Mesothelial cell of epicardium (in vitro differentiated cells): ENCODE measurements around the gene TIMM21. TPM values are rescaled to one million over a fixed set of nuclear protein-coding genes. Genes with fewer than 3 reads are reported as not detected.

ENCODE experiments used
- DNase-seq, 2 experiments: peaks; one replicate each; pipeline ENCODE4 v3.0.0; 2021; ENCODE audit warnings: low spot score in 2 of 2; ENCODE audit not compliant: unreplicated experiment in 2 of 2
- H3K27ac Mint-ChIP-seq: 2 replicates; pipeline ENCODE4 v1.8.0; 2021; ENCODE audit warnings: mixed read lengths
- H3K27me3 Mint-ChIP-seq: 2 replicates; pipeline ENCODE4 v1.8.0; 2021; ENCODE audit warnings: low read depth, mixed read lengths
- H3K36me3 Mint-ChIP-seq: 2 replicates; pipeline ENCODE4 v1.8.0; 2021; ENCODE audit warnings: mixed read lengths
- H3K4me1 Mint-ChIP-seq: 2 replicates; pipeline ENCODE4 v1.8.0; 2021; ENCODE audit warnings: mixed read lengths
- H3K4me3 Mint-ChIP-seq: 2 replicates; pipeline ENCODE4 v1.8.0; 2021; ENCODE audit warnings: mild to moderate bottlenecking, moderate library complexity, mixed read lengths
- H3K9me3 Mint-ChIP-seq: 2 replicates; pipeline ENCODE4 v1.8.0; 2021; ENCODE audit warnings: mixed read lengths
- CTCF ChIP-seq: fragments of 200-600 bp; sonication (generic); IDR thresholded peaks from one replicate; pipeline ENCODE4 v1.5.0; 2021; ENCODE audit warnings: antibody characterized with exemption; ENCODE audit not compliant: unreplicated experiment
- total RNA-seq: library from RNA; stranded (reverse); gene quantifications from 3 replicates; pipeline ENCODE4 v1.2.1, GENCODE V29; 2021

Gene TIMM21
- total RNA-seq, 1 donor from 2014 or later = 22.8 TPM

GRCh38 chr18:74179623-74180199 lies 31.4 kb downstream of the TIMM21 start:
- no peak overlapping the region for H3K27ac Mint-ChIP-seq
- no peaks in the 10 kb centered on the region for H3K36me3 Mint-ChIP-seq
- no peak for TF ChIP-seq CTCF
- no peak overlapping the region for H3K4me3 Mint-ChIP-seq
- H3K27me3 Mint-ChIP-seq = peaks cover 39% of the 10 kb centered on the region
- H3K9me3 Mint-ChIP-seq = peaks cover 4% of the 10 kb centered on the region
- DNase-seq = no peak
- H3K4me1 Mint-ChIP-seq = peaks cover 2% of the 10 kb centered on the region

- peaks cover 4% of the 10 kb centered on the region for H3K9me3 Mint-ChIP-seq
- DNase-seq = no peak
- no peak for TF ChIP-seq CTCF
- no peak overlapping the region for H3K27ac Mint-ChIP-seq
- H3K4me1 Mint-ChIP-seq = peaks cover 5% of the 10 kb centered on the region
- no peaks in the 10 kb centered on the region for H3K36me3 Mint-ChIP-seq
- H3K27me3 Mint-ChIP-seq = peaks cover 19% of the 10 kb centered on the region
- H3K4me3 Mint-ChIP-seq = no peak overlapping the region
Observed at GRCh38 chr18:74182335-74182734, 34.0 kb downstream of the TIMM21 start.

GRCh38 chr18:74183130-74183529 lies 34.8 kb downstream of the TIMM21 start:
- no peak for TF ChIP-seq CTCF
- H3K36me3 Mint-ChIP-seq = no peaks in the 10 kb centered on the region
- DNase-seq = no peak
- peaks cover 19% of the 10 kb centered on the region for H3K27me3 Mint-ChIP-seq
- H3K9me3 Mint-ChIP-seq = peaks cover 4% of the 10 kb centered on the region
- no peak overlapping the region for H3K27ac Mint-ChIP-seq
- H3K4me3 Mint-ChIP-seq = no peak overlapping the region
- H3K4me1 Mint-ChIP-seq = peaks cover 3% of the 10 kb centered on the region

GRCh38 chr18:74184875-74185274 lies 36.6 kb downstream of the TIMM21 start:
- Mint-ChIP-seq H3K27ac (no peak overlapping the region), H3K27me3 (peaks cover 19% of the 10 kb centered on the region), H3K4me1 (peaks cover 13% of the 10 kb centered on the region), H3K4me3 (no peak overlapping the region), H3K9me3 (peaks cover 4% of the 10 kb centered on the region), H3K36me3 (no peaks in the 10 kb centered on the region)
- TF ChIP-seq CTCF = no peak
- no peak for DNase-seq

- Mint-ChIP-seq H3K9me3 (no peaks in the 10 kb centered on the region), H3K27me3 (peaks cover 17% of the 10 kb centered on the region), H3K27ac (no peak overlapping the region), H3K36me3 (no peaks in the 10 kb centered on the region), H3K4me1 (peaks cover 20% of the 10 kb centered on the region), H3K4me3 (no peak overlapping the region)
- no peak for TF ChIP-seq CTCF
- no peak for DNase-seq
Observed at GRCh38 chr18:74185860-74186259, 37.5 kb downstream of the TIMM21 start.

GRCh38 chr18:74186661-74187060 lies 38.3 kb downstream of the TIMM21 start:
- Mint-ChIP-seq H3K27ac (no peak overlapping the region), H3K27me3 (peaks cover 17% of the 10 kb centered on the region), H3K4me1 (peaks cover 20% of the 10 kb centered on the region), H3K36me3 (no peaks in the 10 kb centered on the region), H3K4me3 (no peak overlapping the region), H3K9me3 (no peaks in the 10 kb centered on the region)
- TF ChIP-seq CTCF = no peak
- no peak for DNase-seq
